Thymus (tissue), 14 donors: ENCODE results near the gene YAP1. TPM values are rescaled to one million over a fixed set of nuclear protein-coding genes. Genes with fewer than 3 reads are reported as not detected.
A peak's percentile ranks its signal among the peaks of the same experiment; 100 is the strongest.

Experiments used
- DNase-seq, 9 donors: peaks; one replicate each; pipeline ENCODE4 v3.0.0-alpha.2; 2013; ENCODE audit warnings: low spot score in 9 of 9, low read depth in 6 of 9, missing footprints in 1 of 9
- H3K27ac ChIP-seq, 2 donors: one replicate each; pipeline ENCODE4 v1.5.1; 2013; ENCODE audit warnings: control low read depth in 1 of 2, low read depth in 1 of 2, low read length in 1 of 2, mild to moderate bottlenecking in 1 of 2, moderate library complexity in 1 of 2
- H3K27me3 ChIP-seq, 2 donors: one replicate each; pipeline ENCODE4 v1.5.1; 2013; ENCODE audit warnings: low read length in 1 of 2; ENCODE audit not compliant: control insufficient read depth in 2 of 2, insufficient read depth in 1 of 2
- H3K36me3 ChIP-seq, 2 donors: one replicate each; pipeline ENCODE4 v1.5.1; 2013; ENCODE audit warnings: low read length in 1 of 2, mild to moderate bottlenecking in 1 of 2, moderate library complexity in 1 of 2; ENCODE audit not compliant: control insufficient read depth in 2 of 2, insufficient read depth in 2 of 2
- H3K4me1 ChIP-seq, 2 donors: one replicate each; pipeline ENCODE4 v1.5.1; 2013; ENCODE audit warnings: low read length in 2 of 2; ENCODE audit not compliant: control insufficient read depth in 2 of 2, insufficient read depth in 2 of 2
- H3K4me3 ChIP-seq, 2 donors: one replicate each; pipeline ENCODE4 v1.5.1; 2013; ENCODE audit warnings: low read length in 2 of 2, control low read depth in 1 of 2, mild to moderate bottlenecking in 1 of 2
- H3K9me3 ChIP-seq, 2 donors: one replicate each; pipeline ENCODE4 v1.5.1; 2013; ENCODE audit warnings: low read length in 1 of 2, mild to moderate bottlenecking in 1 of 2; ENCODE audit not compliant: control insufficient read depth in 2 of 2, insufficient read depth in 1 of 2
- WGBS: extraction: QIAGEN DNeasy Blood & Tissue Kit; methylation state at CpG from one replicate; pipeline ENCODE4 v1.1.7; 2013; 5-methylcytosine and 5-hydroxymethylcytosine counted together
- long read RNA-seq, 10 donors: transcript quantifications; one replicate each; lab custom pipeline, GENCODE V29; 2026
- polyA plus RNA-seq: library from polyadenylated mRNA; stranded (reverse); fragments of 200-250 nt; gene quantifications from one replicate; pipeline ENCODE4 v1.2.3, GENCODE V29; 2013
- total RNA-seq: library from RNA; stranded (reverse); fragments of 120-200 nt; gene quantifications from one replicate; pipeline ENCODE4 v1.2.4, GENCODE V29; 2013
- donor health status: healthy.

The YAP1 gene
- total RNA-seq (10.5 TPM), polyA plus RNA-seq (27.9 TPM)
- long read RNA-seq, donor 1 = 0 reads
- long read RNA-seq, donor 2 = 0 reads
- long read RNA-seq, donor 3, partial matches to known transcripts = 0 of 1 reads
- long read RNA-seq, donor 3, other reads (novel, unspliced or antisense) = 0 of 1 reads
- long read RNA-seq, donor 4, full-length matches to known transcripts = 2 of 2 reads
- long read RNA-seq, donor 4, partial matches to known transcripts = 0 of 2 reads
- long read RNA-seq, donor 4, other reads (novel, unspliced or antisense) = 0 of 2 reads
- long read RNA-seq, donor 5, full-length matches to known transcripts = 7 of 12 reads
- long read RNA-seq, donor 5, partial matches to known transcripts = 5 of 12 reads
- long read RNA-seq, donor 5, other reads (novel, unspliced or antisense) = 0 of 12 reads
- long read RNA-seq, donor 6, full-length matches to known transcripts = 7 of 7 reads
- long read RNA-seq, donor 6, partial matches to known transcripts = 0 of 7 reads
- long read RNA-seq, donor 6, other reads (novel, unspliced or antisense) = 0 of 7 reads
- long read RNA-seq, donor 7, partial matches to known transcripts = 0 of 2 reads
- long read RNA-seq, donor 7, other reads (novel, unspliced or antisense) = 0 of 2 reads
- long read RNA-seq, donor 8 = 0 reads
- long read RNA-seq, donor 9, full-length matches to known transcripts = 1 of 1 reads
- long read RNA-seq, donor 9, partial matches to known transcripts = 0 of 1 reads
- long read RNA-seq, donor 9, other reads (novel, unspliced or antisense) = 0 of 1 reads
- long read RNA-seq, donor 10, full-length matches to known transcripts = 2 of 2 reads
- long read RNA-seq, donor 10, partial matches to known transcripts = 0 of 2 reads
- long read RNA-seq, donor 10, other reads (novel, unspliced or antisense) = 0 of 2 reads

- peak; percentile 19 to 86 (median 50) for DNase-seq
- no peaks in the 10 kb centered on the region for H3K9me3 ChIP-seq
- H3K4me3 ChIP-seq = peak within 1 kb of the TSS; percentile 45 to 61
- WGBS = 1% methylated on average over 104 of the region's 104 CpGs
- no peaks in the 10 kb centered on the region for H3K36me3 ChIP-seq
- peak within 1 kb of the TSS; percentile 73 to 88 for H3K27ac ChIP-seq
- H3K4me1 ChIP-seq = peaks cover 7 to 9% of the 10 kb centered on the region in 2 donors
- peaks cover 36 to 68% of the 10 kb centered on the region in 2 donors for H3K27me3 ChIP-seq
Measured at GRCh38 chr11:102109896-102110760, at the start of gene YAP1. TSS of gene YAP1 (plus strand) at chr11:102110447. CDS start at chr11:102110849, 402 bp downstream.

DNA sequence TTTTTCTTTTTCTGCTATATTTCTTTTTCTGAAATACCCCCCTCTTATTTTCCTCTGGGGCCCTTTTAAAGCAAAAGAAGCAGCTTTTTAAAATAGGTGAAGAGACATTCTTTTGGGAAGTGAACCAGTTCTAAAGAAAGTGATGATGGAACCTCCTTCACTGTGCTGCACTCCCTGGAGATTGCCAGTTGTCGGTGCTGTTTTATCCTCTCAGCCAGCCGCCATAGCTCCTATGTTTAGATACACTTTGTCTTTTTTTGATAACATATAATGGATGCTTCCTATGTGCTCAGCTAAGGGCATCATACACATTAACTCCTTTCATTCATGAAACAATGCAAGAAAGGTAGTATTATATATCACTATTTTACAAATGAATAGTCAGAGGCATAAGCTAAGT lies 49.0 kb upstream of the YAP1 start:
- no peaks in the 10 kb centered on the region for H3K27me3 ChIP-seq
- H3K27ac ChIP-seq = no peak overlapping the region
- no peaks in the 10 kb centered on the region for H3K36me3 ChIP-seq
- H3K4me3 ChIP-seq = no peak overlapping the region
- WGBS = 47% methylated on average over 2 of the region's 2 CpGs
- no peaks in the 10 kb centered on the region for H3K4me1 ChIP-seq
- no peak for DNase-seq
- no peaks in the 10 kb centered on the region for H3K9me3 ChIP-seq

DNA sequence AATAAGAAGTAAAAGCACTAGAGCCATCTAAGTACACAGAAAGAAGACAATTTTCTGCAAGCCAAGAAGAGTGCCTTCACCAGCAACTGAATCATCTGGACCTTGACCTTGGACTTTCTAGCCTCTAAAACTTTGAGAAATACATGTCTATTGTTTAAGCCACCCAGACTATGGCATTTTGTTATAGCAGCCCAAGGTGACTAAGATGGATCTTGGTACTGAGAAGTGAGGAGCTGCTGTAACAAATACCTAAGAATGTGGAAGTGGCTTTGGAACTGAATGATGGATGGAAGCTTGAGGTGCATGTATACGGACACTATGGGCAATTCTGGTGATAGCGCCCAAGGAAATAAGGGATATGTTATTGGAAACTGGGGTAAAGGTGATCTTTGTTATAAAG lies 48.1 kb upstream of the YAP1 start:
- Histone ChIP-seq H3K4me1 (no peaks in the 10 kb centered on the region), H3K27ac (no peak overlapping the region), H3K36me3 (no peaks in the 10 kb centered on the region), H3K9me3 (no peaks in the 10 kb centered on the region), H3K4me3 (no peak overlapping the region), H3K27me3 (no peaks in the 10 kb centered on the region)
- DNase-seq = no peak
- WGBS = 98% methylated on average over 2 of the region's 2 CpGs

GRCh38 chr11:102064316-102064715 lies 45.9 kb upstream of the YAP1 start:
- DNase-seq = no peak
- H3K27ac ChIP-seq = no peak overlapping the region
- WGBS = 89% methylated on average over 2 of the region's 2 CpGs
- no peaks in the 10 kb centered on the region for H3K9me3 ChIP-seq
- H3K27me3 ChIP-seq = no peaks in the 10 kb centered on the region
- H3K36me3 ChIP-seq = no peaks in the 10 kb centered on the region
- no peak overlapping the region for H3K4me3 ChIP-seq
- H3K4me1 ChIP-seq = no peaks in the 10 kb centered on the region

DNA sequence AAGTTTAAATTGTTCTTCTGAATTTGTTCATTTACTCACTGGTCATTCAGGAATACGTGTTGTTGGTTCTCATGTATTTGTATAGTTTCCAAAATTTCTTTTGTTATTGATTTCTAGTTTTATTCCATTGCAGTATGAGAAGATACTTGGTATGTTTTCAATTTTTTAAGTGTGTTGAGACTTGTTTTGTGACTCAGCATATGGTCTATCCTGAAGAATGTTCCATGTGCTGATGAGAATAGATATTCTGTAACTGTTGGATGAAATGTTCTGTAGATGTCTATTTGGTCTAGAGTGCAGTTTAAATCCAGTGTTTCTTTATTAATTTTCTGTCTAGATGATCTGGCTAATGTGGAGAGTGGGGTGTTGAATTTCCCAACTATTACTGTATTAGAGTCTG lies 39.5 kb upstream of the YAP1 start:
- H3K9me3 ChIP-seq = peaks cover 0 to 14% of the 10 kb centered on the region in 2 donors
- H3K27me3 ChIP-seq = no peaks in the 10 kb centered on the region
- H3K36me3 ChIP-seq = no peaks in the 10 kb centered on the region
- WGBS = 0% methylated on average over 1 of the region's 1 CpG
- DNase-seq = no peak
- no peak overlapping the region for H3K4me3 ChIP-seq
- H3K4me1 ChIP-seq = no peaks in the 10 kb centered on the region
- no peak overlapping the region for H3K27ac ChIP-seq

GRCh38 chr11:102071497-102072472 lies 38.5 kb upstream of the YAP1 start:
- Histone ChIP-seq H3K9me3 (peaks cover 0 to 14% of the 10 kb centered on the region in 2 donors), H3K4me3 (no peak overlapping the region), H3K27me3 (no peaks in the 10 kb centered on the region), H3K4me1 (no peaks in the 10 kb centered on the region), H3K36me3 (no peaks in the 10 kb centered on the region), H3K27ac (no peak overlapping the region)
- 97% methylated on average over 1 of the region's 1 CpG for WGBS
- no peak for DNase-seq

- no peaks in the 10 kb centered on the region for H3K27me3 ChIP-seq
- no peak overlapping the region for H3K4me3 ChIP-seq
- peaks cover 0 to 14% of the 10 kb centered on the region in 2 donors for H3K9me3 ChIP-seq
- H3K36me3 ChIP-seq = no peaks in the 10 kb centered on the region
- no peaks in the 10 kb centered on the region for H3K4me1 ChIP-seq
- no peak overlapping the region for H3K27ac ChIP-seq
- DNase-seq = no peak
- WGBS = 97% methylated on average over 2 of the region's 2 CpGs
Measured at GRCh38 chr11:102073253-102073652, 37.0 kb upstream of the YAP1 start.

GRCh38 chr11:102079625-102080024 lies 30.6 kb upstream of the YAP1 start:
- Histone ChIP-seq H3K36me3 (no peaks in the 10 kb centered on the region), H3K27me3 (no peaks in the 10 kb centered on the region), H3K4me1 (no peaks in the 10 kb centered on the region), H3K4me3 (no peak overlapping the region), H3K9me3 (no peaks in the 10 kb centered on the region), H3K27ac (no peak overlapping the region)
- no peak for DNase-seq
